HG02588 (cell line): ENCODE results near the gene OLFML2A.

ENCODE experiments used
- ATAC-seq: cut with Tn5 transposase; IDR thresholded peaks from one replicate; pipeline ENCODE4 v1.9.1; 2021; ENCODE audit warnings: mild to moderate bottlenecking, moderate library complexity; ENCODE audit not compliant: unreplicated experiment

Gene OLFML2A

DNA sequence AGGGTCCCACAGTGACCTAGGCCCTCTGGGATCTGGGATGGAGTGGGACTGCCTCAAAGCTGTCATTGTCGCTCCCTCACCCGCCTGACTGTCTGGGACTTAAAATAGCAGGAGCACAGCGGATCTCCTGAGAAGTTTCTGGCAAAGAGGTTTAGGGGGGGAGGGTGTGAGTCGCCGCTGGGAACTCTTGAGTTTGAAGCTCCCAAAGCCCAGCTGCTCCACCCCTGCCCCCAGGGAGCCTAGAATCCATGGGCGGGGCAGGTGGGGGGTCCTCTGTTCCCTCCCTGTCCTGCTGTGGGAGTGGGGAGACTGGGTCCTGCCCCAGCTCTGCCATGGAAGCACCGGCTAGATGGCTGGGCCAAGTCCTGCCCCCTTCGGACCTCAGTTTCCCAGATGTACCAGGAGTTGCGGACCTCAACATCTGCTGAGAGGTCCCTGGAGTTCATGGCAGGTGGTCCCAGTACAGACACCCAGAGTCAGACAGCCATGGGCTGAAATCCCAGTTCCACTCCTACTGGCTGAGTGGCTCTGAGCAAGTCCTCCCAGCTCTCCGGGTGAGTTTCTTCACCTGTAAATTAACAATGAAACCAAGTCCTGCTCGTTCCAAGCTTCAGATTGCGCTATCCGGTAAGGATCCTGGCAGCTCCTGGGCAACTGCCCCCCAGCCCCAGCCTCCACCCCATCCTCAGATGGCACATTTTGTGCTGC is 75.3 kb downstream of the OLFML2A start:
- ATAC-seq, result no peak

DNA sequence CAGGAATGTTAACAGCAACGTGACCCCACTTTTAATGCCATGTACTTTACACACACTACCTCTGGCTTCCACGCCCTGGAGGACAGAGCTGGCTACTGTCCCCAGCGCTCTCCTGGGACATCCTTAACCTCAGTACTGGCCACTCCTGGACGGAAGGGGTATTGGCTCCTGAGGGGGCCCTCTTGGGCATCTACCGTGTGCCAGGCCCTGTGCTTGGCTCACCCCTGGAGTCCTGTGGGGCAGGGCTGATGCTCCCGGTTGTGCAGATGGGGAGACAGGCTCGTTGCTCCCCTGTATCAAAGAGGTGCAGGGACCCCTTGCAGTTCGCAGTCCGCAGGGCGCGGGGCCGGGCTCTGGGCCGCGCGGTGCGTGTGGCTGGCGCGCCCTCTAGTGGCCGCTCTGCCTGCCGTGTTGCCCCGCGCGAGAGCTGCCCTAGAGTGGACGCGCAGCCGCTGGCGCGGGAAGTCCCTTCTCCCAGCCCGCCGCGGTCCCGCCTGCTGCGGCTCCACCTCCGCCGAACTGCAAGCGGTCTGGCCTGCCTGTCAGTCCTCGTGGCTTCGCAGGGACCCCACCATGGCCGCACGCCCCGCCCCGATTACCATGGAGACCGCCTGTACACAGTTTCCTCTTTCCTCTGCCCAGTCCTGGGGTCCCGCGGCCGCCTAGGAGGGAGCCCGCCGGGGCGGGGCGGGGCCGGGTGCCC is 76.0 kb downstream of the OLFML2A start, which contains the start of gene WDR38:
TSS of gene WDR38 (plus strand) at position 632 of the 703 bp plus-strand sequence. CDS start 72 bp downstream, outside the sequence.
- peak; percentile 81 for ATAC-seq

DNA sequence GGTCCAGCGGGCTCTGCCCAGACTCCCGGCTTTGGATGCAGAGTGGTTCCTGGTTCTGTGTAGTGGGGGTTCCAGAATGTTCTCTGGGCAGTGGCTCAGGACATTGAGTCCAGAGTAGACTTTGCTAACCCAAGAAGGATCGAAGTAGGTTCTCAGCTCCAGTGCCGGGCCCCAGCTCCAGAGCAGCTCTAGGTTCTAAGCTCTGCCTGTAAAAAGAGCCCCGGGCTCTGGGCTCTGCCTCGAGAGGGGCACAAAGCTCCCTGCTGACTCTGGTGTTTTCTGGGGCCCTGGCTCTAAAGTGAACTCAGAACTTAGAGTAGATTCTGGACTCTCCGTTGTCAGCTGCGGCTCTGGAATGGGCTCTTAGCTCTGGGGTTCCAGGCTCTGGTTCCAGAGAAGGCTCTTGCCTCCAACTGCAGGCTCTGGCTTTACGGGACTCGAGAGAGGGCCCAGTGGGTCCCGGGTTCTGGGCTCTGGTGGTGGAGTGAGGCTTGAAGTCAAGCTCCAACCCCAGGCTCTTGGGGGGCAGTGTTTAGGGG is 76.7 kb downstream of the OLFML2A start:
- no peak for ATAC-seq

DNA sequence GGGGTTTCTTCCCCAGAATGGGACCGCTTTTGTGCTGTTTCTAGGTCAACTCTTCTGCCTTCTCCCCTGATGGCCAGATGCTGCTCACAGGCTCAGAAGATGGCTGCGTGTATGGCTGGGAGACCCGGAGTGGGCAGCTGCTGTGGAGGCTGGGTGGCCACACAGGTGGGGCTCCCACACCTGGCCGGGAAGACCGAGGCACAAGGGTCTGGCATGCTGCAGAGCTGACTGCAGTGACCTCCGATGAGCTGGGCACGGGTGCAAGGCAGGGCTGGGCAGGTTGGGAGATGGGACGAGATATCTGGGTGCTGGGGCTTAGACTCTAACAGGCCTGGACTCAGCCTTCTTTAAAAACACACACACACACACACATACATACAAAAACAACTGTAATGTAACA is 77.2 kb downstream of the OLFML2A start:
- ATAC-seq, result no peak

DNA sequence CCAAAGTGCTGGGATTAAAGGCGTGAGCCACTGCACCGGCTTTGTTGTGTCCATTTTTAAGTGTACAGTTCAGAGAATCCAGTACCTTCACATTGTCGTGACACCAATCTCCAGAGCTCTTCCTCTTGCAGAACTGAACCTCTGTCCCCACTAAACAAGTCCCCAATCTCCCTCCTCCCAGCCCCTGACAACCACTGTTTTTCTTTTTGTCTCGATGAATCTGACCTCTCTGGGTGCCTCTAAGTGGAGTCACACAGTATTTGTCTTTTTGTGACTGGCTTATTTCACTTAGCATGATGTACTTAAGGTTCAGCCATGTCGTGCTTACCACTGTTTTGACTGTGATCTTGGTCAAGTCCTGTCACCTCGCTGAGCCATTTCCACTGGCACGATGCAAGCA is 77.9 kb downstream of the OLFML2A start:
- ATAC-seq, result no peak

DNA sequence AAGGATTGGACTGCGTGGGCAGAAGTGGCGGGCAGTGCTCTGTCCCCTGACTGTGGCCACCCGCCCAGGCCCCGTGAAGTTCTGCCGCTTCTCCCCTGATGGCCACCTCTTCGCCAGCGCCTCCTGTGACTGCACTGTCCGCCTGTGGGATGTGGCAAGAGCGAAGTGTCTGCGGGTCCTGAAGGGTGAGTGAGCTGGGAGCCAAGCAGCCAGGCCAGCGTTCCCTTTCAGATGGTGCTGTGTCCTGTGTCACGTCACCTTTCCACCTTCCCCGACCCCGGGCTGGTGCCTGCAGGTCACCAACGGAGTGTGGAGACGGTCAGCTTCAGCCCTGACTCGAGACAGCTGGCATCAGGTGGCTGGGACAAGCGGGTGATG is 78.6 kb downstream of the OLFML2A start:
- no peak for ATAC-seq

DNA sequence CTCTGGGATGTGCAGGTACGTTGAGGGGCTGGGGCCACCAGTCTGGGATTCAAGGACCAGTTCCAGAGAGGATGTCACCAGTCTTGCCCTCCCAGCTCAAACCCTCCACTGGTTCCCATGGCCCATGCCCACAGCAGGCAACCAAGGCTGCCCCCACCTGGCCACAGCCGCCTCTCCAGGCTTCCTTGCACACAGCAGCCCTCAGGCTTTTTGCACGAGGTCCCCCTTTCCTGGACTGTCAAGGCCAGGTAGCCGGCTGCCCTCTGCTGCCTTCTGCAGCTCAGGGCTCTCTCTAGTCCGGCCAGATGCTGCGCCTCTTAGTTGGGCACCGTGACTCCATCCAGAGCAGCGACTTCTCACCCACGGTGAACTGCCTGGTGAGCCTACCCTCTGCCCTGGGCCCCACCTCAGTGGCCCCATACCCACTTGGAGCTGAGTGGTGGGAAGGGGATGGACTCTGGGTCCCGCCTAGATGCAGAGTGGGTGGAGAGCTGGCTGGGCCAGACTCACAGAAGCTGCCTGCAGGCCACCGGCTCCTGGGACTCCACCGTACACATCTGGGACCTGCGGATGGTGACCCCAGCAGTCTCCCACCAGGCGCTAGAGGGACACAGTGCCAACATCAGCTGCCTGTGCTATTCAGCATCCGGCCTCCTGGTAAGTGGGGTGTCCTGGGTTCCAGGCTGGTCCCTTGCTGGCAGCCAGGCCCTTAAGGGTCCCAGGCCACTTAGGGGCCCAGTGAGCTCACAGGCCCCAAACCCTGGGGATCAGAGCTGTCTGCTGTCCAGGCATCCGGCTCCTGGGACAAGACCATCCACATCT is 79.2 kb downstream of the OLFML2A start:
- no peak for ATAC-seq

DNA sequence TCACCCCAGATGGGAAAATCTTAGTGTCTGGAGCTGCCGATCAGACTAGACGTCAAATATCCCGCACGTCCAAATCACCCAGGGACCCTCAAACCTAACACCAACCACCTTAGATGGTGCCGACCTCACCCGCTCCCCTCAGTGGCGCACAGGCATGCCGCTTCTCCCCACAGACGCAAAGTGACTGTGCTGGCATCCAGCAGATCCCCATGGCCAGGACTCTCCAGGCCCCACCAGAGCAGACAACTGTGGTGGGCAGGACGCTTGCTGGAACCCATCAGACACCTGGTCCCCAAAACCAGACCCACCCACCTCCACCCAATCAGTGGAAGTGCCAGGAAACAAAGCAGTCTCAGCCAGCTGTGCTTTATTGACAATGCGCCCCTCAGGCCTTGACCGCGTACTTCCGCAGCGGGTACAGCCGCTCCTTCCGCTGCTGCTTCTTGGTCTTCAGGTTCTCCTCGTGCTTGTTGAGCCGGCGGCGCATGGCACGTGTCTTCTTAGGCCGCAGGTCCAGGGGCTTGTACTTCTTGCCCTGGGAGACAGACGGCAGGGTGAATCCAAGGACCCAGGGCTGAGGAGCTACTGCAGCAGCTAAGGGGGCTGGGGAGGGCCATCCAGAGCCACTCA is 80.7 kb downstream of the OLFML2A start:
- ATAC-seq, result no peak

DNA sequence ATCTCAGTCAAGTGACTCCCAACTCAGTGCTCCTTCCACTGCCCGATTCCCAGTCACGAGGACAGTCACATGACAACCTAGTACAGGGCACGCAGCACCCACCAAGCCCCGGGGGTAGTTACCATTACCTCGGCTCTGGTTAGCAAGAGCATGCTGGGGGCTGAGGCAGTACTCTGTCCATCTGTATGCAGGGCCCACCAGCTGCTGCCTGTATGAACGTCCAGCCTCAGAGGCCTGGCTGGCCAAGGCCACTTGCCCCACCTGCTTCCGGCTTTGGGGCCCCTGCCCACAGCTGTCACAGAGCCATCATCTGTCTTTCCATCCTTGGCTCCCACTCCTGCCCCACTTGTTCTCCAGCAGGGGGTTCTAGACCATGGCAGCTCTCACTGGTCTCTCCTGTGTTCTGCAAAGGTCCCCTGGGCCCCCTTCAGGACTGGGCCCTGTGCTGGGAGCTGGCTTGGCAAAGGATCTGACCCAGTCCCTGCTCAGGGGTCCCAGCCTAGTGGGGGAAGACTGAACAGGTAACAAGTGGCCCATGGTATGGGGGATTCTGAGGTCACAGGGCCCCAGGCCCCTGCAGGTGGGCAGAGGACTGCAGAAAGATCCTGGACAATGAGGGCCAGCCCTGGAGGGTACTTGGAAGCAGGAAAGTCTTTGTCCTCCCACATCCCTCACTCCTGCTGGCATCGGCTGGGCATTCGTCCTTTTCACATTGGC is 81.6 kb downstream of the OLFML2A start:
- no peak for ATAC-seq

DNA sequence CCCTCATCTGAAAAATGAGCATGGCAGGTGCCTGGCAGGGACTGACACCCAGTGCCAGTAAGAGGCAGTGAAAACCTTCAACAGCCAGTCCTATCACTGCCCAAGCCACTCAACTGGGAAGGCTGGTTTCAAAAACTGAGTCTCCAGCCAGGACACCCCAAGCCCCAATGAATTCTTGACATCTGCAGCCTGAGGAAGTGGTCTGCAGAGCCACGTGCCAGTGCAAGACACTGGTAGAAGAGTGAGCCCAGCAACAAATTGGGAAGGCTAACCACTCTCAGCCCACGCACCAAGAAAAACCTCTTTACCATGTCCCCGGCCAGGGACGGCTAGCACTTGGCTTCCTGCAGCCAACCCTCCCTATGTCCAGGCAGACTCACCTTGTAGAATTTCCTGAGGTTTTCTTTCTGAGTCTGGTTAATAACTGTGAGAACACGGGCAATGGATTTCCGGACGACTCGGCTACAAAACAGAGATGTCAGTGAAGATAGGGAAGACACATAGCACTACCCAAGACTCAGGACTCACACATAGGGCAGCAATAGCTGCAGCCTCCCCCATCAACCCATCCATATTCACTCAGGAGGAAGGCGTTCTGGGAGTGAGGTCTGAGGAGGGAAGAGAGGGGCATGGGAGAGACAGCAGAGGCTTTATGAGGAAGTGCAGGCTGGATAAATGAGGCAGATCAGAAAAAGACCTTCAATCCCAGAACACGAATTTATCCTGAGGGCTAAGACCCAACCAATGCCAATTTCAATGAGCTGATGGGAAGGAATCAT is 83.1 kb downstream of the OLFML2A start:
- ATAC-seq, result no peak

DNA sequence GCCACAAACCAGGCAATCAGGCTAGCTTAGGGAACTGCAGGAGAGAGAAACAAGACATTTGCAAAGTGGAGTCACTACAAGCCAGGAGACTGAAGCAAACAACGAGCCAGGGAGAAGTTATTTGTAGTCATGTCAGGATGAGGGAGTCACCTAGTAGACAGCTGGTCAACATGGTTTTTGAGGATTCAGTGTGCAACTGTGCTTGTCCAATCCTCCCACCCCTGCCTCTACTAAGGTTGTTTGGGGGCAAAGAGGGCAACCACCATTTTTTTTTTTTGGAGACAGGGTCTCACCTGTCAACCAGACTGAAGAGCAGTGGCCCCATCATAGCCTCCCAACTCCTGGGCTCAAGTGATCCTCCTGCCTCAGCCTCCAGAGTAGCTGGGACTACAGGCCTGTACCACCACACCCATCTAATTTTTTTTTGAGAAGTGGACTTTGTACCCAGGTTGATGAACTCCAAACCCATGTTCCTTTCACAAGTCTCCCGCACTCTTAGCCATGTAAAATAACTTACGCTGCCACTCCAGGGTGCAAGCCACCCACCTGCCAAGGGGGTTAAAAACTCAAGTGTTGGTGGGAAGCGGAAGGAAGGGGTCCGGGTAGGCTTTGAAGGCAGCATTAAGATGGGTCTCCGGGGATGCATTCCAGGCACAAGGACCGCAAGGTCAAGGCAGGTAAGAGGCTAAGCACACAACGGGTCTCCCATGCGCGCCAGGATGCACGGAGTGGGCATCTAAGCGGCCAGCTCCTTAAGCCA is 83.8 kb downstream of the OLFML2A start:
- ATAC-seq, result no peak

DNA sequence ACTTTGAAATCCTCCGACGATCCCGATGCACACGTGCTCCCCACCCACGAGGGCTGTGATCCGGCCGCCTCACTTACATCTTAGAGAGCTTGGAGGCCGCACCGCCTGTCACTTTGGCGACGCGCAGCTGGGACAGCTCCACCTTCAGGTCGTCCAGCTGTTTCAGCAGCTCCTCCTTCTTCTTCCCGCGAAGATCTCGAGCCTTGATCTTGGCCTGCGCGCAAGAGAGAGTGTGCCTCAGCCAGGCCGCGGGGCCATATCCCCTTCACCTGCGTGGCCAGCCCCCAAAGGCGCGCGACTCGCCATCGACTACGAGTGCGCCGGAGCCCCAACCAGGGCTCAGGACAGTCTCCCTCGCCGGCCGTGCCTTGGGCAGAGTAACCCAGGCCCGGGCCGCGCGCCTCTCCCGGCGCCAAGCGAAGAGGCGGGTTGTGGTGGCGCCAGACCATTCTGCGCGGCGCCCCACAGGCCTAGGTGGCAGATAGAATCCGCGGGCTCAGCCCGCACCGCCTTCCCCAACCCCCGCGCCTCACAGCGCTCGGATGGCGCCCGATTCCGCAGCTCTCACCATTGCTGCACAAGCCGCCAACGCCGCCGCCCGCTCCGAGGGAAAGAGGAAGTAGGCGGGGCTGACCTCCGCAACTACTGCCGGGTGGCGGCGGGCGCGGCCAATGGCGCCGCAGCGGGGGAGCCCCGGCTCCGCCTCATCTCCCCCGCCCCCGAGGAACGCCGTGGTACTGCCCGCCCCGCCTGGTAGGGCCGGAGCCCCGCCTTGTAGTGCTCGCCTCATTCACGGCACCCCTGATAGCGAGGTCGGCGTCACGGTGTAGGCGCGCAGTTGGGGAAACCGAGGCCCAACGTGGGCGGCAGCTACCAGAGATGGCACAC is 84.7 kb downstream of the OLFML2A start, which contains the start of the genes ARPC5L and RPL35:
TSS of gene ARPC5L (plus strand) at position 789 of the 888 bp plus-strand sequence. CDS start 7,161 bp downstream, outside the sequence.
TSS of gene RPL35 (minus strand) at position 616 of the 888 bp plus-strand sequence. CDS start at position 571, 45 bp downstream.
- peak; percentile 89 for ATAC-seq

DNA sequence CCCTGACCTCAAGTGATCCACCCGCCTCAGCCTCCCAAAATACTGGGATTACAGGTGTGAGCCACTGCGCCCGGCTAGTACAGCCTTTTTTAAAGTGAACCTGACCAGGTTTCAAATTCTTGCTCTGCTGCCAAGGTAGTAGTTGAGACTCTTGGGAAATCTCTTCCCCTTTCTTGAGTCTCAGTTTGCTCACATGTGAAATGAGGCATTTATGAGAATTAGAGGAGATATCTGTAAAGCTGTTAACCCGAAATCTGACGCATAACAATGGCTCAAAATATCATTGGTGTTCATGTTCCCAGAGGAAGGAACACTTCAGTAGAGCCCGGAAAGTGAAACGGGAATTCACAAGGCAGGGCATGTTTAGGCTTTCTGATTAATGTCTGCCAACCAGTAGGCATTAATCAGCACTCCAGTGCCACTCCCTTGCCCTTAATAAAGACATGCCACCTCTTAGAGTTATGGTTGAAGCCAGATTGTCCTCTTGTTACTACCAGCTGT is 86.5 kb downstream of the OLFML2A start:
- ATAC-seq, result no peak
